ENCODE results near the gene SORBS1.

Gene SORBS1

GRCh38 chr10:95511314-95511713 lies 49.9 kb downstream of the SORBS1 start:
- DNase-seq: no peak

- DNase-seq: no peak
Observed at GRCh38 chr10:95509251-95509650, 51.9 kb downstream of the SORBS1 start.

GRCh38 chr10:95508730-95509129 lies 52.4 kb downstream of the SORBS1 start:
- no peak for DNase-seq

GRCh38 chr10:95506056-95506737 lies 55.0 kb downstream of the SORBS1 start:
- no peak for DNase-seq

GRCh38 chr10:95505641-95506040 lies 55.5 kb downstream of the SORBS1 start:
- DNase-seq: no peak

GRCh38 chr10:95505084-95505610 lies 56.0 kb downstream of the SORBS1 start:
- DNase-seq: no peak

GRCh38 chr10:95504246-95504691 lies 56.9 kb downstream of the SORBS1 start:
- no peak for DNase-seq

GRCh38 chr10:95503526-95503925 lies 57.6 kb downstream of the SORBS1 start:
- no peak for DNase-seq

- DNase-seq: no peak
Observed at GRCh38 chr10:95503001-95503400, 58.2 kb downstream of the SORBS1 start.

GRCh38 chr10:95502377-95502776 lies 58.8 kb downstream of the SORBS1 start:
- no peak for DNase-seq

- DNase-seq: no peak
Observed at GRCh38 chr10:95501203-95502094, 59.7 kb downstream of the SORBS1 start.

GRCh38 chr10:95500649-95501048 lies 60.5 kb downstream of the SORBS1 start:
- no peak for DNase-seq

- DNase-seq: no peak
Observed at GRCh38 chr10:95500097-95500496, 61.1 kb downstream of the SORBS1 start.

GRCh38 chr10:95499482-95499989 lies 61.6 kb downstream of the SORBS1 start:
- no peak for DNase-seq

- no peak for DNase-seq
Observed at GRCh38 chr10:95496951-95497350, 64.2 kb downstream of the SORBS1 start.

GRCh38 chr10:95496246-95496911 lies 64.8 kb downstream of the SORBS1 start:
- DNase-seq: no peak

GRCh38 chr10:95493862-95494261 lies 67.3 kb downstream of the SORBS1 start:
- DNase-seq: no peak

GRCh38 chr10:95487994-95488393 lies 73.2 kb downstream of the SORBS1 start:
- no peak for DNase-seq

GRCh38 chr10:95485056-95485844 lies 75.9 kb downstream of the SORBS1 start:
- DNase-seq: no peak

- DNase-seq: no peak
Observed at GRCh38 chr10:95482501-95483233, 78.5 kb downstream of the SORBS1 start.

- DNase-seq: no peak
Observed at GRCh38 chr10:95480901-95481491, 80.2 kb downstream of the SORBS1 start.

Measured in activated CD4-positive, alpha-beta T cell treated with anti-CD3 and anti-CD28 coated beads, Interleukin-2, amount 50 U/mL, for 4 hours (primary cell).